Measurements from ENCODE around the gene SKA3.
"Not testable (repeated sequence)": the region's sequence is repeated elsewhere in the genome, so short reads cannot be mapped to it uniquely, and the experiment has no call there.

The SKA3 gene

DNA sequence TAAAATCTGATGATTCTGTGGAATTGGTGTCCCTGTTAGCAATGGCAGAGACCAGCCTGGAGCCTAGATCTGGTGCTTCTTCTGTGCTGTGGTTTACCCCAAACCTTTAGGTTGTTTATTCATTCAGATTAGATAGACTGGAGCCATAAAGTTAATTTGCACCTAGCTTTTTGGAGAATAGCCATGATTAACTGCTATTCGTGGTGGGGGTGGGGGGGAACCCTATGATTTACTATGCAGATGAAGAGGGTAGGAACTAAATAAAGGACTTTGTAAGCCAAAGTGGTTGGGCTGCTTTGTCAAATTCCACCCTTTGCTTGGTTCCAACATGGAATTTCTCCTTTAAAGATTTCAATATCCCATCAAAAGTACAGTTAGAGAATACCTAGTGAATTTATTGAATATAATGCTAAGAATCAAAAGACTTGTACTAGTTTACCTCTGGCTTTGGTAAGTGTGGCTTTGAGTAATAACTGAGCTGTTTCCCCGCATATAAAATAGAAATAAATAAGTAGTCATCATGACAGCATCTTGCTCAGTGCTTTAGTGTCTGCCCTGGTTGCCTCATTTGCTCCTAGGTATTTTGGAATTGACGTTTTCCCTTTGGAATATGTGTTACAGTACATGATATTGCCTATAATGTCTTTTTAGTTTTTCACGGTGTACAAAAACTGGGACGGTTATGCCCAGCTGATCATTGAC is 27.6 kb downstream of the SKA3 start:
- Histone ChIP-seq H3K9me3 (ENCODE audit: low read length) (no peaks in the 10 kb centered on the region), H2AFZ (ENCODE audit: low read depth, low read length) (no peak overlapping the region), H3K36me3 (ENCODE audit: insufficient read depth, low read length) (peaks cover 41% of the 10 kb centered on the region), H3K4me3 (ENCODE audit: low read length) (no peak overlapping the region), H3K4me1 (ENCODE audit: insufficient read depth, low read length) (no peaks in the 10 kb centered on the region), H3K27me3 (ENCODE audit: insufficient read depth, low read length) (no peaks in the 10 kb centered on the region)

DNA sequence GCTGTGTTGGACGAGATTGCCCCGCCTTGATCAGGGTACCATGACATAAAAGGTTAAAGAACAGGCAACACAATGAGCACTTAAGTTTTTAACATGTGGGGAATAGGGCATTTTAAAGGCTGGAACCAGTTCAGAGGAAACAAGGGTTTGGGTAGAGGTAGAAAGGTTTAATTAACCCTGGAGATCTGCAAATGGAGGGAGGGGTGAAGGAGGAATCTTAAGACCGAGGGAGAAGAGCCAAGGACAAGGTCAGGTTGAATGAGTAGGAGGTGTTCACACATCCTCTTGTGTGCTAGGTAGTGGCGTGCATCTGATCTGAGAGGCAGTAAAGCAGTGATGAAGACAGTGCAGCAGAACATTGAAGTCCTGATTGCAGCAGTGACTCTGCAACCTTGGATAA is 28.5 kb downstream of the SKA3 start:
- no peak overlapping the region for H2AFZ ChIP-seq (ENCODE audit: low read depth, low read length)
- H3K9me3 ChIP-seq (ENCODE audit: low read length), result no peaks in the 10 kb centered on the region
- H3K4me3 ChIP-seq (ENCODE audit: low read length), result no peak overlapping the region
- H3K27me3 ChIP-seq (ENCODE audit: insufficient read depth, low read length), result no peaks in the 10 kb centered on the region
- H3K36me3 ChIP-seq (ENCODE audit: insufficient read depth, low read length), result peaks cover 50% of the 10 kb centered on the region
- H3K4me1 ChIP-seq (ENCODE audit: insufficient read depth, low read length), result peaks cover 2% of the 10 kb centered on the region

DNA sequence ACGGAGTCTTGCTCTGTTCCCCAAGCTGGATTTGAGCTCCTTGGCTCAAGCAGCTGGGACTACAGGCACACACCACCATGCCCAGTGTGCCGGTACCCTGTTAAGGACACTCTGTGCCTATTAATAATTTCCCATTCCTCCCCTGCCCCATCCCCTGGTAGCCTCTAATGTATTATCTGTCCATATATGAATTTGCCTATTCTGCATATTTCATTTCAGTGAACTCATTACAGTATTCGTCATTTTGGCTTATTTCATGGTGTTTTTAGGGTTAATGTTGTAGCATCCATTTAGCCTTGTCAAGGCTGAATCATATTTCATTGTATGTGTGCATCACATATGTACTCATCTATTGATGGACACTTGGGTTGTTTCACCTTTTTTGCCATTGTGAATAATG is 33.6 kb downstream of the SKA3 start:
- H3K4me1 ChIP-seq (ENCODE audit: insufficient read depth, low read length), result peaks cover 9% of the 10 kb centered on the region
- no peak overlapping the region for H3K4me3 ChIP-seq (ENCODE audit: low read length)
- H2AFZ ChIP-seq (ENCODE audit: low read depth, low read length), result no peak overlapping the region
- no peaks in the 10 kb centered on the region for H3K27me3 ChIP-seq (ENCODE audit: insufficient read depth, low read length)
- peaks cover 48% of the 10 kb centered on the region for H3K36me3 ChIP-seq (ENCODE audit: insufficient read depth, low read length)
- no peaks in the 10 kb centered on the region for H3K9me3 ChIP-seq (ENCODE audit: low read length)

DNA sequence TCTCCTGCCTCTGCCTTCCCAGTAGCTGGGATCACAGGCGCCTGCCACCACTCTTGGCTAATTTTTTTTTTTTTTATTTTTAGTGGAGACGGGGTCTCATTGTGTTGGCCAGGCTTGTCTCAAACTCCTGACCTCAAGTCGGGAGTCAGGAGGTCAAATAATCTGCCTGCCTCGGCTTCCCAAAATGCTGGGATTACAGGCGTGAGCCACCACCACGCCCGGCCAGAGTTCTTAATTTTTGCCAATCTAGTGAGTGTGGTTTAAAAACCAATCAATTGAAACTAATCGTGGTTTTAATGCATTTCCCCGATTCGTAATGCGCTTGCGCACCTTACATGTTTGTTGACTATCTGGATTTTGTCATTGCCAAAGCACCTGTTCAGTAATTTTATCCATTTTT is 37.0 kb downstream of the SKA3 start:
- Histone ChIP-seq H3K27me3 (ENCODE audit: insufficient read depth, low read length) (no peaks in the 10 kb centered on the region), H3K9me3 (ENCODE audit: low read length) (no peaks in the 10 kb centered on the region), H3K36me3 (ENCODE audit: insufficient read depth, low read length) (peaks cover 21% of the 10 kb centered on the region), H3K4me3 (ENCODE audit: low read length) (peak overlapping the region; percentile 79), H2AFZ (ENCODE audit: low read depth, low read length) (peak overlapping the region; percentile 90), H3K4me1 (ENCODE audit: insufficient read depth, low read length) (peaks cover 9% of the 10 kb centered on the region)

DNA sequence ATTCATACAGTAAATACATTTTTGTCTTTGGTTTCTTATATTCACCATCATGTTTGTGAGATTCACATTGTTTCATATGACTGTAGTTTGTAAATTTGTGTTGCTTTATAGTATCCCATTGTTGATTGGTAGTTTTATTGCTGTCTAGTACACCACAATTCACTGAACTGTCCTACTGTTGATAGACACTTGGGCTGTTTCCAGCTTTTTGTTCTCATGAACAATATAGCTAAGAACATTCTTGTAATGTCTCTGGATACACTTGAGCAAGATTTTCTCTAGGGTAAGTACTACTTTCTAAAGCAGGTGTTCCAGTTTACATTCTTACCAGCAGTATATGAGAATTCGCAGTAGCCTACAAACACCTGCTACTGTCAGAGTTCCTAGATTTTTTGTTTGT is 37.8 kb downstream of the SKA3 start:
- H3K9me3 ChIP-seq (ENCODE audit: low read length), result no peaks in the 10 kb centered on the region
- no peak overlapping the region for H2AFZ ChIP-seq (ENCODE audit: low read depth, low read length)
- H3K4me1 ChIP-seq (ENCODE audit: insufficient read depth, low read length), result peaks cover 9% of the 10 kb centered on the region
- H3K4me3 ChIP-seq (ENCODE audit: low read length), result no peak overlapping the region
- no peaks in the 10 kb centered on the region for H3K27me3 ChIP-seq (ENCODE audit: insufficient read depth, low read length)
- peaks cover 15% of the 10 kb centered on the region for H3K36me3 ChIP-seq (ENCODE audit: insufficient read depth, low read length)

DNA sequence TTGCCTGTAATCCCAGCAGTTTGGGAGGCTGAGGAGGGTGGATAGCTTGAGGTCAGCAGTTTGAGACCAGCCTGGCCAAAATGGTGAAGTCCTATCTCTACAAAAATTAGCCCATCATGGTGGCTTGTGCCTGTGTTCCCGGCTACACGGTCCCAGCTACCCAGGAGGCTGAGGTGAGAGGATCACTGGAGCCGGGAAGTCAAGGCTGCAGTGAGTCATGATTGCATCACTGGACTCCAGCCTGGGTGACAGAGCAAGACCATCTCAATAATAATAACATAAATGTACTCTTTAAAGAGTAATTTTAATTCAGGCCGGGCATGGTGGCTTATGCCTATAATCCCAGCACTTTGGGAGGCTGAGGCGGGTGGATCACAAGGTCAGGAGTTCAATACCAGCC is 38.7 kb downstream of the SKA3 start:
- no peak overlapping the region for H3K4me3 ChIP-seq (ENCODE audit: low read length)
- no peaks in the 10 kb centered on the region for H3K27me3 ChIP-seq (ENCODE audit: insufficient read depth, low read length)
- H2AFZ ChIP-seq (ENCODE audit: low read depth, low read length), result no peak overlapping the region
- no peaks in the 10 kb centered on the region for H3K9me3 ChIP-seq (ENCODE audit: low read length)
- H3K36me3 ChIP-seq (ENCODE audit: insufficient read depth, low read length), result peaks cover 7% of the 10 kb centered on the region
- H3K4me1 ChIP-seq (ENCODE audit: insufficient read depth, low read length), result peaks cover 5% of the 10 kb centered on the region

DNA sequence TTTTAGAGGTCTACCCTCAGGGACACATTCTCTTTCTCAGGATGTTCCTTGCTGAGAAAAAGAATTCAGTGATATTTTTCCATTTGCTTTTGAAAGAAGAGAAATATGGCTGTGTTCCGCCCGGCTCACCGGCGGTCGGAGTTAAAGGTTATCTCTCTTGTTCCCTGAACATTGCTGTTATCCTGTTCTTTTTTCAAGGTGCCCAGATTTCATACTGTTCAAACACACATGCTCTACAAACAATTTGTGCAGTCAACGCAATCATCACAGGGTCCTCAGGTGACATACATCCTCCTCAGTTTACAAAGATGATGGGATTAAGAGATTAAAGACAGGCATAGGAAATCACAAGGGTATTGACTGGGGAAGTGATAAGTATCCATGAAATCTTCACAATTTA is 40.5 kb downstream of the SKA3 start:
- H3K36me3 ChIP-seq (ENCODE audit: insufficient read depth, low read length); H2AFZ ChIP-seq (ENCODE audit: low read depth, low read length); H3K4me1 ChIP-seq (ENCODE audit: insufficient read depth, low read length); H3K4me3 ChIP-seq (ENCODE audit: low read length); H3K27me3 ChIP-seq (ENCODE audit: insufficient read depth, low read length); H3K9me3 ChIP-seq (ENCODE audit: low read length): not testable (repeated sequence)

DNA sequence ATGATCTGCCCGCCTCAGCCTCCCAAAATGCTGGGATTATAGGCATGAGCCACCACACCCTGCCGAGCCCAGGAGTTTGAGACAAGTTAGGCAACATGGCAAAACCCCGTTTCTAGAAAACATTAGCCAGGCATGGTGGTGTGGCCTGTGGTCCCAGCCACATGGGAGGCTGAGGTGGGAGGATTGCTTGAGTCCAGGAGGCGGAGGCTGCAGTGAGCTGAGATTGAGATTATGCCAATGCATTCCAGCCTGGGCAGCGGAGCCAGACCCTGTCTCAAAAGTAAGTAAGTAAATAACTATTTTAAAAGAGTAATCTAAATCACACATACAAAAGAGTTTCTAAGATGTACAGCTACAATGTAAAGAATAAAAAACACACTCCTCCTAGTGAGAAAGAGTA is 41.9 kb downstream of the SKA3 start:
- Histone ChIP-seq H2AFZ (ENCODE audit: low read depth, low read length) (no peak overlapping the region), H3K36me3 (ENCODE audit: insufficient read depth, low read length) (no peaks in the 10 kb centered on the region), H3K4me3 (ENCODE audit: low read length) (no peak overlapping the region), H3K9me3 (ENCODE audit: low read length) (no peaks in the 10 kb centered on the region), H3K4me1 (ENCODE audit: insufficient read depth, low read length) (peaks cover under 1% of the 10 kb centered on the region), H3K27me3 (ENCODE audit: insufficient read depth, low read length) (no peaks in the 10 kb centered on the region)

DNA sequence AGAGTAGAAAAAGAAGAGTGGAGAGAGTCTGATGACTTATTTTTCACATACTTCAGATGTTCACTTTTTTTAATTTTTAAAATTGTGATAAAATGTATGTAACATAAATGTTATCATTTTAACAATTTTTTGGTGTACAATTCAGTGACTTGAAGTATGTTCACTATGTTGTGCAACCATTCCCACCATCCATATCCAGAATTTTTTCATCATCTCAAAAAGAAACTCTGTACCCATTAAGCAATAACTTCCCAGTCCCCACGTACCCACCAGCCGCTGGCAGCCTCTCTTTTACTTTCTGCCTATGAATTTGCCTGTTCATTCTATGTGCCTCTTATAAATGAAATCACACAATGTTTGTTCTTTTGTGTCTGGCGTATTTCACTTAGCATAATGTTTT is 43.3 kb downstream of the SKA3 start:
- no peaks in the 10 kb centered on the region for H3K9me3 ChIP-seq (ENCODE audit: low read length)
- H3K4me3 ChIP-seq (ENCODE audit: low read length), result no peak overlapping the region
- H3K36me3 ChIP-seq (ENCODE audit: insufficient read depth, low read length), result no peaks in the 10 kb centered on the region
- no peak overlapping the region for H2AFZ ChIP-seq (ENCODE audit: low read depth, low read length)
- no peaks in the 10 kb centered on the region for H3K4me1 ChIP-seq (ENCODE audit: insufficient read depth, low read length)
- H3K27me3 ChIP-seq (ENCODE audit: insufficient read depth, low read length), result no peaks in the 10 kb centered on the region

DNA sequence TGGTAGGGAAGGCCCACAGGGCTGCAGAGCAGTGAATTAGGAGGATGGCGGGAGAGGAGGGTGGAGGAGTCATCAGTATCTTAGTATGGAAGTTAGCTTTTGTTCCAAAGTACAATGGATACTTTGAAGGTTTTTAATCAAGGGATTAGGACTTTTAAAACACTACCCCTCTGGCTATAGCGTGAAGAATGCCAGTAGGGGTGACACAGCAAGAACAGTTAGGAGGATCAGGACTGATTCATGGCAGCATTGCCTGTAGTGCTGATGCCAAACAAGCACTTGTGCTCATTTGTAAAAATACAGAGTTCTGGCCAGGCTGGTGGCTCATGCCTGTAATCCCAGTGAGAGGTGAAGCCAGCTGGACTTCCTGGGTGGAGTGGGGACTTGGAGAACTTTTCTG is 46.2 kb downstream of the SKA3 start:
- Histone ChIP-seq H3K4me3 (ENCODE audit: low read length) (no peak overlapping the region), H3K36me3 (ENCODE audit: insufficient read depth, low read length) (no peaks in the 10 kb centered on the region), H3K27me3 (ENCODE audit: insufficient read depth, low read length) (no peaks in the 10 kb centered on the region), H2AFZ (ENCODE audit: low read depth, low read length) (no peak overlapping the region), H3K9me3 (ENCODE audit: low read length) (no peaks in the 10 kb centered on the region), H3K4me1 (ENCODE audit: insufficient read depth, low read length) (no peaks in the 10 kb centered on the region)

DNA sequence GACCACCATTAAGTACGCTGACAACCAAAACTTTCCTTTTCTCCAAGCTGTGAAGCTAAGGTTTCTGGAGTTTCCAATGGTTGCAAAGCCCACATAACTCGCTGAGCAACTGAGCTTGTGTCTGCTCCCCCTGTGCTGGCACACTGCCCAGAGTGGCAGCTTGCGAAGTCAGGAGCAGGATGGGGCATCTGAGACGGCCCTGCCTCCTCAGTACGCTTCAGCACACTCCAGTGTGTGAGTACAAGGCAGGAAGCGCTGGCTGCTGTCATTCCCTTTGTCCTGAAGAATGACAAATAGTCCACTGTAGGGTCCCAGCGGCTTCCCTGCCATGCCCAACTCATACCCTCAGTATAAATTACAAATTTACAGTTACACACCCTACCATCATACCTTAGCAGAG is 51.5 kb downstream of the SKA3 start:
- Histone ChIP-seq H3K36me3 (ENCODE audit: insufficient read depth, low read length) (no peaks in the 10 kb centered on the region), H2AFZ (ENCODE audit: low read depth, low read length) (peak overlapping the region; percentile 4), H3K4me3 (ENCODE audit: low read length) (no peak overlapping the region), H3K9me3 (ENCODE audit: low read length) (no peaks in the 10 kb centered on the region), H3K27me3 (ENCODE audit: insufficient read depth, low read length) (no peaks in the 10 kb centered on the region), H3K4me1 (ENCODE audit: insufficient read depth, low read length) (peaks cover 3% of the 10 kb centered on the region)

DNA sequence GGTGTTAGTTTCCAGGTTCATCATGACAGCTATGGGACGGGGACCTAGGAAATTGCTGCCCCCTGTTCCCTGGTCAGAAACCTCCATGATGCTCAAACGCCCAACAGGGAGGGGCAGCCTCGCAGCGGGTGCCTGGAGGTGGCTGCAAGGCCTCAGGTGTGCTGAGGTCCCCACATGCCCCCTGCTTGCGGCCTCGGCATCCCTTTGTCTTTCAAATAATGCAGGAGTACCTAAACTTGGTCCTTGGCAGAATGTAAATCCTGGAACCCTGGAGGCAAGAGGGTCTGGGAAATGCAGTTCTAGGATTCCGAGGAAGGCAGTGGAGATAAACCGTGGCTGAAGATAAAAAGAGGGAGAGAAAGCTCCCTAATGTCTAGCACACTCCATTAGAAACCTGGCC is 52.4 kb downstream of the SKA3 start:
- Histone ChIP-seq H3K27me3 (ENCODE audit: insufficient read depth, low read length) (no peaks in the 10 kb centered on the region), H3K36me3 (ENCODE audit: insufficient read depth, low read length) (no peaks in the 10 kb centered on the region), H3K9me3 (ENCODE audit: low read length) (no peaks in the 10 kb centered on the region), H3K4me1 (ENCODE audit: insufficient read depth, low read length) (peaks cover 3% of the 10 kb centered on the region), H2AFZ (ENCODE audit: low read depth, low read length) (no peak overlapping the region), H3K4me3 (ENCODE audit: low read length) (no peak overlapping the region)

DNA sequence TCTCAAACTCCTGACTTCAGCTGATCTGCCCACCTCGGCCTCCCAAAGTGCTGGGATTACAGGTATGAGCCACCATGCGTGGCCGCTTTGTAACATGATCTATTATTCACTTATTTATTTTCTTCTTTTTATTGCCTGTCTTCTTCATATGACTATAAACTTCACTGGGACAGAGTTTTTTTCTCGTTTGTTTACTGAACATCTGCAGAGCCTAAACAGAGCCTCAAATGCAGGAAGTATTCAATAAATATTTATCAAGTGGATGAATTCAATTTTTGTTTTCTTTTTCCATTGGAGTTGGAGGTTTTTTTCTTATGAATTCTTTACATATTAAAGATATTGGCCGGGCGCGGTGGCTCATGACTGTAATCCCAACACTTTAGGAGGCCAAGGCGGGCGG is 54.7 kb downstream of the SKA3 start:
- Histone ChIP-seq H3K4me1 (ENCODE audit: insufficient read depth, low read length) (peaks cover 3% of the 10 kb centered on the region), H3K4me3 (ENCODE audit: low read length) (no peak overlapping the region), H3K9me3 (ENCODE audit: low read length) (no peaks in the 10 kb centered on the region), H3K36me3 (ENCODE audit: insufficient read depth, low read length) (no peaks in the 10 kb centered on the region), H3K27me3 (ENCODE audit: insufficient read depth, low read length) (no peaks in the 10 kb centered on the region), H2AFZ (ENCODE audit: low read depth, low read length) (no peak overlapping the region)

DNA sequence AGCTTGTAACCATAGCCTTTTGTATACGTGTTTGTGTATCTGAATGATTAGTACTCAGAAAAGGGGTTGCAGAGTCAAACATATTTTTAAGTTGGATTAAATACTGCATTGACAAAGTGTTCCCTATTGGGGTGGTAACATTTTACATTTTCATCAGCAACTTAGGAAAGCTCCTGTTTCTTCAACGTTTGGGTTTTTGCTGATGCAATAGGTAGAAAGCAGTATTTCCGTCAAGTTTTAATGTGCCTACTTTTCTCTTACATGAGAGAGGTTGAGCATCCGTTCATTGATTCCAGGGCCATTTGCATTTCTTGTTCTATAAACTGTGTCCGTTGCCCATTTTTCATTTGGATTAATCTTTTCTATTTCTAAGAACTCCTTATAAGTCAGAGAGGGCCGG is 56.2 kb downstream of the SKA3 start:
- Histone ChIP-seq H3K9me3 (ENCODE audit: low read length) (no peaks in the 10 kb centered on the region), H3K27me3 (ENCODE audit: insufficient read depth, low read length) (no peaks in the 10 kb centered on the region), H3K4me1 (ENCODE audit: insufficient read depth, low read length) (peaks cover 8% of the 10 kb centered on the region)

More for the DNA sequence above, 56.2 kb downstream of the SKA3 start:
- no peak overlapping the region for H2AFZ ChIP-seq (ENCODE audit: low read depth, low read length)
- no peaks in the 10 kb centered on the region for H3K36me3 ChIP-seq (ENCODE audit: insufficient read depth, low read length)
- no peak overlapping the region for H3K4me3 ChIP-seq (ENCODE audit: low read length)
